Bronchial epithelial cell (primary cell): Measurements from ENCODE around the gene GPC5. TPM values are rescaled to one million over a fixed set of nuclear protein-coding genes. Genes with fewer than 3 reads are reported as not detected.

Experiments
- DNase-seq: peaks from one replicate; pipeline ENCODE4 v3.0.0-alpha.2; 2010; ENCODE audit warnings: low read depth
- FAIRE-seq: peaks from 2 replicates; lab custom pipeline; 2011; peaks lifted over from hg19 to GRCh38; lab: Jason Lieb, UNC
- H3K27me3 ChIP-seq: 2 replicates; pipeline ENCODE4 v1.5.1; 2011; ENCODE audit warnings: low read length; ENCODE audit not compliant: control insufficient read depth, insufficient read depth
- H3K36me3 ChIP-seq: 2 replicates; pipeline ENCODE4 v1.5.1; 2011; ENCODE audit warnings: low read length; ENCODE audit not compliant: control insufficient read depth, insufficient read depth
- H3K4me3 ChIP-seq: 2 replicates; pipeline ENCODE4 v1.5.1; 2011; ENCODE audit warnings: mild to moderate bottlenecking, low read depth, low read length, control low read depth
- CTCF ChIP-seq: IDR thresholded peaks from 2 replicates; pipeline ENCODE4 v1.5.1; 2011; ENCODE audit warnings: mild to moderate bottlenecking, moderate library complexity, low read length, control low read depth, inconsistent platforms; ENCODE audit not compliant: insufficient read depth, severe bottlenecking
- total RNA-seq: library from RNA; depleted of rRNA; stranded (reverse); fragments of >200 nt; gene quantifications from 2 replicates; pipeline ENCODE4 v1.2.1, GENCODE V29; 2014

GPC5 gene
- total RNA-seq, 1 donor from 2014 or later, result 1.8 TPM

GRCh38 chr13:92418818-92419412 lies 1020.5 kb downstream of the GPC5 start:
- no peak for TF ChIP-seq CTCF
- FAIRE-seq, result no peak

GRCh38 chr13:92429231-92429630 lies 1030.8 kb downstream of the GPC5 start:
- no peaks in the 10 kb centered on the region for H3K27me3 ChIP-seq
- no peak overlapping the region for H3K4me3 ChIP-seq
- FAIRE-seq, result no peak
- no peak for TF ChIP-seq CTCF
- no peak for DNase-seq
- no peaks in the 10 kb centered on the region for H3K36me3 ChIP-seq

More at GRCh38 chr13:92418818-92419412, 1020.5 kb downstream of the GPC5 start:
- no peak for DNase-seq
- Histone ChIP-seq H3K4me3 (no peak overlapping the region), H3K36me3 (no peaks in the 10 kb centered on the region), H3K27me3 (no peaks in the 10 kb centered on the region)

GRCh38 chr13:92433386-92433785 lies 1035.0 kb downstream of the GPC5 start:
- FAIRE-seq (no peak), DNase-seq (no peak)
- no peaks in the 10 kb centered on the region for H3K36me3 ChIP-seq
- H3K27me3 ChIP-seq, result no peaks in the 10 kb centered on the region
- TF ChIP-seq CTCF, result no peak
- no peak overlapping the region for H3K4me3 ChIP-seq

- Histone ChIP-seq H3K27me3 (no peaks in the 10 kb centered on the region), H3K36me3 (no peaks in the 10 kb centered on the region), H3K4me3 (no peak overlapping the region)
- TF ChIP-seq CTCF, result no peak
- no peak for FAIRE-seq
- DNase-seq, result no peak
Measured at GRCh38 chr13:92433963-92434362, 1035.5 kb downstream of the GPC5 start.

GRCh38 chr13:92436924-92437323 lies 1038.5 kb downstream of the GPC5 start:
- no peaks in the 10 kb centered on the region for H3K27me3 ChIP-seq
- no peaks in the 10 kb centered on the region for H3K36me3 ChIP-seq
- no peak overlapping the region for H3K4me3 ChIP-seq
- no peak for TF ChIP-seq CTCF
- FAIRE-seq (no peak), DNase-seq (no peak)

GRCh38 chr13:92444244-92444643 lies 1045.8 kb downstream of the GPC5 start:
- no peak for TF ChIP-seq CTCF
- H3K27me3 ChIP-seq, result no peaks in the 10 kb centered on the region
- H3K4me3 ChIP-seq, result no peak overlapping the region
- no peak for FAIRE-seq
- H3K36me3 ChIP-seq, result no peaks in the 10 kb centered on the region
- no peak for DNase-seq
